A673 (cell line): ENCODE results near the gene MMP11. TPM values are rescaled to one million over a fixed set of nuclear protein-coding genes. Genes with fewer than 3 reads are reported as not detected.

ENCODE experiments used
- BruUV-seq: library from RNA; stranded (reverse); fragments of 400-500 nt; replicated peaks from 2 replicates; lab custom pipeline; 2021; lab: Mats Ljungman, UMichigan
- CTCF ChIA-PET: fragments of 300-600 bp; sonication (Branson Sonifier 250); formaldehyde crosslinking; loops from one replicate; lab custom pipeline; 2022; ENCODE audit warnings: antibody characterized with exemption; lab: Charles Lee
- POLR2A ChIA-PET: fragments of 300-600 bp; sonication (Branson Sonifier 250); formaldehyde crosslinking; loops from one replicate; lab custom pipeline; 2022; ENCODE audit warnings: antibody characterized with exemption; ENCODE audit not compliant: low non-redundant PET; lab: Charles Lee
- DNase-seq: peaks from one replicate; pipeline ENCODE4 v3.0.0-alpha.2; 2015; ENCODE audit warnings: low spot score
- H3K27ac ChIP-seq: fragments of 200-600 bp; sonication (generic); 2 replicates; pipeline ENCODE4 v1.5.1; 2016; ENCODE audit warnings: mixed run types, low read depth, mild to moderate bottlenecking, mixed read lengths, antibody characterized with exemption, low read length; ENCODE audit not compliant: poor library complexity, severe bottlenecking
- H3K27me3 ChIP-seq: fragments of 200-600 bp; sonication (generic); replicated peaks from 2 replicates; pipeline ENCODE4 v1.6.1; 2017; ENCODE audit warnings: mixed run types, low read depth, mild to moderate bottlenecking, mixed read lengths, antibody characterized with exemption, low read length; ENCODE audit not compliant: insufficient read depth, poor library complexity
- H3K36me3 ChIP-seq: fragments of 200-600 bp; sonication (generic); 2 replicates; pipeline ENCODE4 v1.6.1; 2016; ENCODE audit warnings: mixed run types, mild to moderate bottlenecking, mixed read lengths, antibody characterized with exemption, low read length; ENCODE audit not compliant: insufficient read depth, poor library complexity, severe bottlenecking
- H3K4me1 ChIP-seq: fragments of 200-600 bp; sonication (generic); 2 replicates; pipeline ENCODE4 v1.6.1; 2017; ENCODE audit warnings: mixed run types, mild to moderate bottlenecking, mixed read lengths, antibody characterized with exemption, low read length; ENCODE audit not compliant: insufficient read depth, poor library complexity, severe bottlenecking
- H3K4me3 ChIP-seq: fragments of 200-600 bp; sonication (generic); 2 replicates; pipeline ENCODE4 v1.5.1; 2016; ENCODE audit warnings: low read depth, mixed run types, mild to moderate bottlenecking, mixed read lengths, low read length; ENCODE audit not compliant: poor library complexity, severe bottlenecking
- H3K9me3 ChIP-seq: fragments of 200-600 bp; sonication (generic); 2 replicates; pipeline ENCODE4 v1.6.1; 2016; ENCODE audit warnings: mixed run types, low read depth, mild to moderate bottlenecking, mixed read lengths, antibody characterized with exemption, low read length; ENCODE audit not compliant: poor library complexity, severe bottlenecking
- CTCF ChIP-seq: fragments of 300-800, 200-600 bp; sonication (generic); conservative IDR thresholded peaks from 2 replicates; pipeline ENCODE4 v1.5.1; 2017; ENCODE audit warnings: low read depth, mild to moderate bottlenecking, antibody characterized with exemption, low read length, moderate library complexity, mixed read lengths
- EZH2 ChIP-seq: fragments of 200-600 bp; sonication (generic); IDR thresholded peaks from 2 replicates; pipeline ENCODE4 v1.6.1; 2017; ENCODE audit warnings: borderline replicate concordance, low read depth, mild to moderate bottlenecking, mixed read lengths, antibody characterized with exemption, low read length; ENCODE audit not compliant: poor library complexity, severe bottlenecking
- intact Hi-C: fragments of 100-400 bp; cut with micrococcal nuclease; formaldehyde crosslinking; loops from one replicate; pipeline ENCODE4 v1.10.0; 2022; ENCODE audit not compliant: unreplicated experiment
- total RNA-seq: library from RNA; stranded (reverse); gene quantifications from 2 replicates; pipeline ENCODE4 v1.2.3, GENCODE V29; 2021

MMP11 gene
- total RNA-seq, 1 experiment from 2014 or later: 5.1 TPM

GRCh38 chr22:23817146-23817545 is 44.5 kb downstream of the MMP11 start:
- DNase-seq: no peak
- no peak overlapping the region for H3K27ac ChIP-seq
- no peak for TF ChIP-seq EZH2
- no peak for TF ChIP-seq CTCF
- H3K9me3 ChIP-seq: no peaks in the 10 kb centered on the region
- H3K36me3 ChIP-seq: peaks cover 39% of the 10 kb centered on the region
- ChIA-PET CTCF (no interaction called here), POLR2A (no interaction called here)
- no peaks in the 10 kb centered on the region for H3K27me3 ChIP-seq
- no peak overlapping the region for H3K4me3 ChIP-seq
- H3K4me1 ChIP-seq: no peaks in the 10 kb centered on the region
- intact Hi-C loops: no loop called here
- BruUV-seq: no TSS peak

- no peak for DNase-seq
- H3K36me3 ChIP-seq: peaks cover 40% of the 10 kb centered on the region
- intact Hi-C loops: no loop called here
- H3K4me3 ChIP-seq: no peak overlapping the region
- CTCF ChIA-PET: no interaction called here
- no peak for TF ChIP-seq EZH2
- TF ChIP-seq CTCF: no peak
- H3K4me1 ChIP-seq: no peaks in the 10 kb centered on the region
- no peaks in the 10 kb centered on the region for H3K27me3 ChIP-seq
- H3K9me3 ChIP-seq: no peaks in the 10 kb centered on the region
- POLR2A ChIA-PET: no interaction called here
- no peak overlapping the region for H3K27ac ChIP-seq
- BruUV-seq: no TSS peak
Observed at GRCh38 chr22:23818541-23818940, 45.9 kb downstream of the MMP11 start.

- TF ChIP-seq CTCF (no peak), EZH2 (no peak)
- no TSS peak for BruUV-seq
- ChIA-PET POLR2A (no interaction called here), CTCF (no interaction called here)
- no peak overlapping the region for H3K4me3 ChIP-seq
- H3K4me1 ChIP-seq: peaks cover 2% of the 10 kb centered on the region
- peaks cover 62% of the 10 kb centered on the region for H3K36me3 ChIP-seq
- no peak overlapping the region for H3K27ac ChIP-seq
- no peak for DNase-seq
- H3K27me3 ChIP-seq: no peaks in the 10 kb centered on the region
- intact Hi-C loops: no loop called here
- no peaks in the 10 kb centered on the region for H3K9me3 ChIP-seq
Observed at GRCh38 chr22:23820748-23821211, 48.1 kb downstream of the MMP11 start.
